T-helper 2 cell treated with Interferon-gamma antibody and Interleukin-4, amounts not matched to agents 5 μg/mL and 100 μg/mL, for 36 hours (primary cell): ENCODE measurements around the gene ZNF341.
"Not testable (repeated sequence)": the region's sequence is repeated elsewhere in the genome, so short reads cannot be mapped to it uniquely, and the experiment has no call there.

ENCODE experiments used
- DNase-seq: peaks from one replicate; pipeline ENCODE4 v3.0.0; 2021; ENCODE audit warnings: low spot score
- H3K27ac Mint-ChIP-seq: one replicate; pipeline ENCODE4 v1.8.0; 2021; ENCODE audit warnings: mild to moderate bottlenecking, mixed read lengths
- H3K27me3 Mint-ChIP-seq: one replicate; pipeline ENCODE4 v1.8.0; 2021; ENCODE audit warnings: low read depth, mixed read lengths
- H3K36me3 Mint-ChIP-seq: one replicate; pipeline ENCODE4 v1.8.0; 2021; ENCODE audit warnings: low read depth, mixed read lengths
- H3K4me1 Mint-ChIP-seq: one replicate; pipeline ENCODE4 v1.8.0; 2021; ENCODE audit warnings: low read depth, mixed read lengths
- H3K4me3 Mint-ChIP-seq: one replicate; pipeline ENCODE4 v1.8.0; 2022; ENCODE audit warnings: mild to moderate bottlenecking, moderate library complexity, mixed read lengths
- H3K9me3 Mint-ChIP-seq: one replicate; pipeline ENCODE4 v1.8.0; 2021; ENCODE audit warnings: mixed read lengths

Gene ZNF341

DNA sequence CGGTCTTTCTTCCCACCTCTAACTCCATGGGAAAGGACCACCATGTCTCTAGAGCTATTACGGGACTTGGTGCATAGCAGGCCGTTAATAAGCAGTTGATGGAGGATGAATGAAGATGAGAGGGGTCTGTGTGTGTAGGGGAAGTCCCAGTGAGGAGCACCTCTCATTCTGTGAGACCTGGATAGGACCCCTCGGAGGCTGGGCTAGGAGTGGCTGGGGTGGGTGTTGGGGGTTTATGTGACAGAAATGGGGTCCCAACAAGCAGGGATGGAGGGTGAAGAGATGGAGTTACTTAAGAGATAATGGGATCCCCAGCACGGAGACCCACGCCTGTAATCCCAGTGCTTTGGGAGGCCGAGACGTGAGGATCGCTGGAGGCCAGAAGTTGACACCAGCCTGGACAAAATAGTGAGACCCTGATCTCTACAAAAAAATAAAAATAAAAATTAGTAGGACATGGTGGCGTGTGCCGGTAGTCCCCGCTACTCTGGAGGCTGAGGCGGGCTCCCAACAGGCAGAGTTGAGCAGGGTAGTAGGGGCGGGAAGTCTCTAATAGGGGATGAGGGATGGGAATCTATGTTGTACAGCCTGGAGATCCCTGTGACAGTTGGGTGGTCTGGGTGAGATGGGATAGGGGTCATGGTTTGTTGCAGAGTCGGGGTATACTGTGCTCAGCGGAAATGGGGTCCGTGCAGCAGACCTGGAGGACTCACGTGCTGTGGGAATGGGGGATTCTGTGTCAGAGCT, 677 bp upstream of the ZNF341 start:
- no peak for DNase-seq
- peaks cover 14% of the 10 kb centered on the region for H3K36me3 Mint-ChIP-seq
- H3K4me1 Mint-ChIP-seq: peaks cover 21% of the 10 kb centered on the region
- H3K9me3 Mint-ChIP-seq: peaks cover 7% of the 10 kb centered on the region
- peak overlapping the region; percentile 96 for H3K27ac Mint-ChIP-seq
- H3K4me3 Mint-ChIP-seq: peak overlapping the region; percentile 95
- H3K27me3 Mint-ChIP-seq: no peaks in the 10 kb centered on the region

DNA sequence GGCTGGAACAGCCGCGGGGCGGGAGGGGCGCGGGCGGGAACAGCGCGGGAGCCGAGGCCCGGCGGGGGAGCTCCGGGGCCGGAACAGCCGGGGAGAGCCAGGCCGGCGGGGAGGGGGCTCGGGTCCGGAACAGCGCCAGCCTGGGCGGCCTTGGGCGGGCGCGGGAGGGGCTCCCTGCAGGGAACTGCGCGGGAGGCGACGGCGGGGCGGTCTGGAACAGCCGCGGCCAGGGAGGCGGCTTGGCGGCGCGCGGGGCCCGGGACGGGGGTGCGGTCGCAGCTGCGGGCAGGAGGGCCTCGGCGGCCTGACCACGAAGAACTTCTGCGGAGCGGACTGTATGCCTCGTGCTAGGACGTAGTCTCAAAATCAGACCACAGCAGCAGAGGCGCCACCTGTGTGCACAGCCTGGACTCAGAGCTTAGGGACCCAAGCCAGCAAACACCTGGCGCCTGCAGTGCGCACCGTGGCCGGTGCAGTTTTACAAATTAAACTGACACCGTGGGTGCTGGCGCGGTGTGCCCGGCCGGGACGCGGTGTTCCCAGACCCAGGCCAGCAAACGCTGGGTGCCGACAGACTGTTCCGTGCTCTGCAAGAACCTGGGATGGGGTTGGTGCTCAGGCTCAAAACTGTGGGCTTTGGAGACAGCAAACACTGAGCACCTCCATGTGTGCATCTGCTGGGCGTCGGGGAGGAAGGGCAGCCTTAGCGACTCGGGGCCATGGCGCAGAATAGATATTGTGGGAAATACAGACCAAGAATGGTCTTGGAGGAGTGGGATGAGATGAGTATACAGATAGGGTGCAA, 572 bp downstream of the ZNF341 start:
- peaks cover 16% of the 10 kb centered on the region for H3K9me3 Mint-ChIP-seq
- no peaks in the 10 kb centered on the region for H3K27me3 Mint-ChIP-seq
- peak overlapping the region; percentile 83 for H3K27ac Mint-ChIP-seq
- H3K4me1 Mint-ChIP-seq: peaks cover 21% of the 10 kb centered on the region
- DNase-seq: peak; percentile 86
- peak overlapping the region; percentile 92 for H3K4me3 Mint-ChIP-seq
- H3K36me3 Mint-ChIP-seq: peaks cover 21% of the 10 kb centered on the region

DNA sequence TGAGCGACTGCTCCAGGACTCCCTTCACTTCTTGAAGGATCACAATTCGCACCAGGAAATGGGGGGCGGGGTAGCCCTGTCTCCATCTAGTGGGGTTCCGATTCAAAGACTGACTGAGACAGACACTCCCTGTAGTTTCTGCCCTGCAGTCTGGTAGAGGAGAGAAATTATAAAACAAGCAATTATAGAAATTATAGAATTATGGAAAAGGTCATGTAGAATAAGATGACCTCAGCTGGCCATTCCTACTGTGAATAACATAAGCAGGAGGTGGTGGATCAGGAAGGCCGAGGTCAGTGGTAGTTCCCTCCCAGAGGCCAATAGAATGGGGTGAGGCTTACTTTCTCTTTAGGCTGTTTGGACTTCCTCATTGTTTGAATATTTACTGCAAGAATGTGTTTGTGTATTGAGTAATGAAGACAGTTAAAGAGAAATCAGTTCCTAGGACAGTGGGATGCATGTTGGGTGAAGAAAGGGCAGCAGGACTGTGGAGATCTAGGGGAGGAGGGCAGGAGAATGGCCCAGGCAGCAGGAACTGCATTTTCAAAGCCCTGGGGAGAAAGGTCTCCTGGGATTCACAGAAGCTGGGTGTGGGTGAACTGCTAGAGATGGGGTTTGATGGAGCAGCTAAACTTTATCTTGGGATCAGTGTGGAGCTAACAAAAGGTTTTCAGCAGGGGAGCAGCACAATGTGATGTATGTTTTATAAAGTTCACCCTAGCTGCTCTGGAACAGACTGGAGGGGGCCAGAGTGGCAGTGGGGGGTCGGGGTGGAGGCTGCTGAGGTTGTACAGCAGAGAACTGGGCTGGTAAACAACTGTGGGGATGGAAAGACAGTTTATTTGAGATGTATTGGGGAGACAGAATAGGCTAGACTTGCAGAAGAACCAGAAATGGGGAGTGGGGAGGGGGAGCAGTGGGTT, 2.1 kb downstream of the ZNF341 start:
- peak overlapping the region; percentile 72 for H3K27ac Mint-ChIP-seq

DNA sequence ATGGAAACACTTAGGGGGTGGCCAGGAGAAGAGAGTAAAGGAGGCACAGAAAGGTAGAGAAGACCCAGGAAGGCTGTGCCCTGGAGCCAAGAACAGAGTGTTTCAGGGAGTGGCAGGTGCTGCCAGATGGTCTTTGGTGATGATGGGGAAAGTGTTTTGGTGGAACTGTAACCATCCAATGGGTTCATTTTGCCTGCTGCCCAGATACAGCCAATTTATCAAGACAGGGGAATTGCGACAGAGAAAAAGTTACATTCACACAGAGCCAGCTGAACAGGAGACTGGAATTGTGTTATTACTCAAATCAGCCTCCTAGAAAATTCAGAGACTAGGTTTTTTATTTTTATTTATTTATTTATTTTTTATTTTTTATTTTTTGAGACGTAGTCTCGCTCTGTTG, 5.2 kb downstream of the ZNF341 start:
- Mint-ChIP-seq H3K36me3 (peaks cover 23% of the 10 kb centered on the region), H3K4me1 (peaks cover 13% of the 10 kb centered on the region), H3K27me3 (no peaks in the 10 kb centered on the region), H3K4me3 (no peak overlapping the region), H3K9me3 (peaks cover 16% of the 10 kb centered on the region), H3K27ac (no peak overlapping the region)
- DNase-seq: no peak

More for the DNA sequence above, 2.1 kb downstream of the ZNF341 start:
- Mint-ChIP-seq H3K27me3 (no peaks in the 10 kb centered on the region), H3K4me1 (peaks cover 21% of the 10 kb centered on the region), H3K4me3 (peak overlapping the region; percentile 92), H3K9me3 (peaks cover 16% of the 10 kb centered on the region), H3K36me3 (peaks cover 21% of the 10 kb centered on the region)
- no peak for DNase-seq

DNA sequence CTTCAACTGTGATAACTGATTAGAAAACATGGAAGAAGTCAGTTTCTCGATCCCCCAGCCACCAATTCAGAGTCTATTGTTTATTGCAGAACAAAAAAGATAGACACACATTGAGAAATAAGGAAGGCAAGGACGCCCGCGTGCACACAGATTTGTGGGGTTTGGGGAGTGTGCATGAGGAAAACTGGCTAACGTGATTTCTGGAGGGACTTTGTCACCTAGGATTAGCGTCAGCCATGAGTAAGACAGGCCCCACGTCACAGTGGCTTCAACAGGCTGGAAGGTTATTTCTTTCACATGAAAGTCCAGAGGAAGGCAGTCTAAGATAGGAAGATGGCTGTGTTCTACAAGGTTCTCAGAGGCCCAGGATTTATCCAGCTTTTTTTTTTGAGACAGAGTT, 7.7 kb downstream of the ZNF341 start:
- H3K9me3 Mint-ChIP-seq: peaks cover 16% of the 10 kb centered on the region
- no peaks in the 10 kb centered on the region for H3K4me1 Mint-ChIP-seq
- H3K4me3 Mint-ChIP-seq: no peak overlapping the region
- no peaks in the 10 kb centered on the region for H3K27me3 Mint-ChIP-seq
- H3K36me3 Mint-ChIP-seq: peaks cover 15% of the 10 kb centered on the region
- H3K27ac Mint-ChIP-seq: no peak overlapping the region
- DNase-seq: no peak

DNA sequence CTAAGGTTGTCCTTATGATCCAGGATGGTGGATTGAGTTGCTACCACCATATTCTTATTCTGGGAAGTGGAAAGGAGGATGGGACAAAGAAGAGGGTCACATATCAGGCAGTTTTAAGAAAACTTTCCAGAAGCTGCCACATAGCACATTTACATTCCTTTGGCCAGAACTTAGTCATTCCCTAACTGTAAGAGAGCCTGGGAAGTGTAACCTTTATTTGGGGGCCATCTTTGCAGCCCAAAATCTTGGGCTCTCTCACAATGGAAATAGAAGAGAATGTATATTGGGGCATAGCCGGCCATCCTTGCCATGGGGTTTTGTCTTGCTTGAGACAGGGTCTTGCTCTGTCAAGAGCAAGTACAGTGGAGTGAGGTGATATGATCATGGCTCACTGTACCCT, 8.4 kb downstream of the ZNF341 start:
- peaks cover 15% of the 10 kb centered on the region for H3K36me3 Mint-ChIP-seq
- no peaks in the 10 kb centered on the region for H3K27me3 Mint-ChIP-seq
- DNase-seq: no peak
- H3K9me3 Mint-ChIP-seq: peaks cover 16% of the 10 kb centered on the region
- no peak overlapping the region for H3K27ac Mint-ChIP-seq
- no peak overlapping the region for H3K4me3 Mint-ChIP-seq
- no peaks in the 10 kb centered on the region for H3K4me1 Mint-ChIP-seq

DNA sequence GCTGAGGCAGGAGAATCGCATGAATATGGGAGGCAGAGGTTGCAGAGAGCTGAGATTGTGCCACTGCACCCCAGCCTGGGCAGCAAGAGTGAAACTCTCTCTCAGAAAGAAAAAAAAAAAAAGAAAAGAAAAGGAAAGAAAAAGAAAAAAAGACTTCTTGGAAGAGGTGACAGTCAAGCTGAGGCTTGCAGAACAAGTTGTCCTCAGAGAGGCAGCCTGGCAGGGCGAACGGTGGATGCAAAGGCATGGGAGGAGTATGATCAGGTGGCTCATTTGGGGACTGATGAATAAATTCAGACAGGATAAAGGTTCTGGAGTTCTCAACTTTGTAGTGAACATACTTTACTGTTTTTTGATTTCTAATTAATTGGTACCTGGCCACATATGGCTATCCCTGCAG, 12.4 kb downstream of the ZNF341 start:
- Mint-ChIP-seq H3K9me3 (no peaks in the 10 kb centered on the region), H3K27me3 (no peaks in the 10 kb centered on the region), H3K36me3 (peaks cover 10% of the 10 kb centered on the region), H3K27ac (no peak overlapping the region), H3K4me3 (no peak overlapping the region), H3K4me1 (no peaks in the 10 kb centered on the region)
- DNase-seq: no peak

DNA sequence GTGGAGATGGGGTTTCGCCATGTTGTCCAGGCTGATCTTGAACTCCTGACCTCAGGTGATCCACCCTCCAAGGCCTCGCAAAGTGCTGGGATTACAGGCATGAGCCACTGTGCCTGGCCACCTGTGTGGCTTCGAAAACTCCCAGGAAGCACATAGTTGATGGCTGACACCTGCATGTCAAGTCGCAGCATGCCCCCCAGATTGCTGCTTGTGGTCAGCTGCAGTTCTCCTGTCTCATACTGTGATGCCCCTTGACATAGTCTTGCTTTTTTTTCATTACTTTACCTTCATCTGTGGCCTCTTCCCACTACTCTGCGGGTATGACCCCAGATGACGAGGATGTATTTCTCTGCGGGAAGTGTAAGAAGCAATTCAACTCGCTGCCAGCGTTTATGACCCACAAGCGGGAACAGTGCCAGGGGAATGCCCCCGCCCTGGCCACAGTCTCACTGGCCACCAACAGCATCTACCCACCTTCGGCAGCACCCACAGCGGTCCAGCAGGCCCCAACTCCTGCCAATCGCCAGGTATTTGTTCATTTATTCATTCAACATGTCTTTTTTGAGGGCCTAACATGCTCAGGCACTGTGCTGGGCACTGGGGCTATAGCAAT, 13.1 kb downstream of the ZNF341 start:
- Mint-ChIP-seq H3K4me1 (no peaks in the 10 kb centered on the region), H3K9me3 (no peaks in the 10 kb centered on the region), H3K4me3 (no peak overlapping the region), H3K27me3 (no peaks in the 10 kb centered on the region), H3K27ac (no peak overlapping the region), H3K36me3 (peaks cover 10% of the 10 kb centered on the region)
- no peak for DNase-seq

DNA sequence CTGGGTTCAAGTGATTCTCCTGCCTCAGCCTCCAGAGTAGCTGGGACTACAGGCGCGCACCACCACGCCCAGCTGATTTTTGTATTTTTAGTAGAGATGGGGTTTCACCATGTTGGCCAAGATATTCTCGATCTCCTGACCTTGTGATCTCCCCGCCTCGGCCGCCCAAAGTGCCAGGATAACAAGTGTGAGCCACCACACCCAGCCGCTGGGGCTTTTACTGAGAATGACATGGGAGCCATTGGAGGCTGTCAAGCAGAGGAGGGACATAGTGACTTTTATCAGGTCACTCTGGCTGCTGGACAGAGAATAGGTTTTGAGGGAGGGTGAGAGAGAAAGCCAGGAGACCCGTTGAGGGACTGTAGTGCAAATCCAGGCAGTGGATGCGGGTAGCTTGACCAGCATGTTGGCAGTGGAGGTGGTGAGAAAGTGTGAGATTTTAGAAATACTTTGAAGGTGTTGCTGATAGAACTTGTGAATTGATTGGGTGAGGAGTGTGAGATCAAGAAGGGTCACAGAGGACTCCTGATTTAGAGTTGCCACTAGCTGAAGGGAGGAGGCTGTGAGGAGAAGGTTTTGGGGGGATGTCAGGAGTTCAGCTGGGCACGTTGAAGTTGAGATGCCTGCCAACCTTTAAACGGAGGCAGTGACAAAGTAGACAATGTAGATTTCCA, 14.7 kb downstream of the ZNF341 start:
- Mint-ChIP-seq H3K9me3 (no peaks in the 10 kb centered on the region), H3K27me3 (no peaks in the 10 kb centered on the region), H3K36me3 (peaks cover 10% of the 10 kb centered on the region), H3K4me3 (no peak overlapping the region), H3K4me1 (no peaks in the 10 kb centered on the region), H3K27ac (no peak overlapping the region)
- no peak for DNase-seq

DNA sequence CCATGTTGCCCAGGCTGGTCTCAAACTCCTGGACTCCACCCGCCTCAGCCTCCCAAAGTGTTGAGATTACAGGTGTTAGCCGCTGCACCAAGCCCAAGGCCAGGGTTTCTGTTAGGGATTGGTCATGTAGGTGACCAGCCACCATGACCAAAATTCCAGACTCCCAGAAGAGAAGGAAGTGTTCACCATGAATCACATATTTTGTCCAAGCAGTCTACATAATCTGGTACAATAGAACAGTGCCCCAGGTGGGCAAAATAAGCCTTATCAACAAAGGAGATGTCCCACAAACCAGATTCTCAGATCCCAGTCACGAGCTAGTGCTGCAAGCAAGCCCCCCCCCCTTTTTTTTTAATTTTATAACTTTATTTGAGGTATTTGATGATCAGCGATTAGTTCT, 20.0 kb downstream of the ZNF341 start:
- Mint-ChIP-seq H3K9me3 (no peaks in the 10 kb centered on the region), H3K27me3 (no peaks in the 10 kb centered on the region), H3K27ac (no peak overlapping the region), H3K4me3 (no peak overlapping the region), H3K4me1 (no peaks in the 10 kb centered on the region), H3K36me3 (peaks cover 18% of the 10 kb centered on the region)
- DNase-seq: no peak

DNA sequence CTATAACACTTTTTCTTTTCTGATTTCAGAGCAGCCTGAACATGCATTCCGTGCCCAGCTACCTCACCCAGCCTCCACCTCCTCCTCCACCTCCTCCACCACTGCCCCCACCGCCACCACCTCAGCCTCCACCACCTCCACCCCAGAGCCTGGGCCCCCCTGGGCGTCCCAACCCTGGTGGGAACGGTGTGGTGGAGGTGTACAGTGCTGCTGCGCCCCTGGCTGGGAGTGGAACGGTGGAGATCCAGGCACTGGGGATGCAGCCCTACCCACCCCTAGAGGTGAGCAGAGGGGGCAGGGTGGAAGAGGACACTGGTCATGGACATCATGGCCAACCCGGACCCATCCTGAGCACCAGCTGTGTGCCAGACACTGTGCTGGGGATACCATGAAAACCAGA, 21.3 kb downstream of the ZNF341 start:
- H3K4me1 Mint-ChIP-seq: no peaks in the 10 kb centered on the region
- H3K27ac Mint-ChIP-seq: no peak overlapping the region
- H3K9me3 Mint-ChIP-seq: peaks cover 4% of the 10 kb centered on the region
- DNase-seq: no peak
- no peaks in the 10 kb centered on the region for H3K27me3 Mint-ChIP-seq
- no peak overlapping the region for H3K4me3 Mint-ChIP-seq
- peaks cover 27% of the 10 kb centered on the region for H3K36me3 Mint-ChIP-seq

DNA sequence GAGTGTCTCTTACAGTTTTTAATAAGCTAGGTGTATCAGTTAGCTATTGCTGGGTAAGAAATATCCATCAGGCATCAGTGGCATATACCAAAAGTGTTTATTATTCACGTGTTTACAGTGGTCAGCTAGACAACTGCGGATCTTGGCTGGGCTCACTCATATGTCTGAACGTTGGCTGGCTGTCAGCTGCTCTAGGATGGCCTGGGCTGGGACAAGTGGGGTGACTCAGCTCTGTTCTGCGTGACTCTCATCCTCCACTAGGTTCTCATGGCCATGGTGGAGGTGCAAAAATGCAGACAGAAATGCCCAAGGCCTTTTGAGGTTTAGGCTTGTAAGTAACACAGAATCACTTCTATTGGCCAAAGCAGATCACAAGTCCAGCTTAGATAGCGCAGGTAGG, 22.0 kb downstream of the ZNF341 start:
- H3K36me3 Mint-ChIP-seq: peaks cover 29% of the 10 kb centered on the region

DNA sequence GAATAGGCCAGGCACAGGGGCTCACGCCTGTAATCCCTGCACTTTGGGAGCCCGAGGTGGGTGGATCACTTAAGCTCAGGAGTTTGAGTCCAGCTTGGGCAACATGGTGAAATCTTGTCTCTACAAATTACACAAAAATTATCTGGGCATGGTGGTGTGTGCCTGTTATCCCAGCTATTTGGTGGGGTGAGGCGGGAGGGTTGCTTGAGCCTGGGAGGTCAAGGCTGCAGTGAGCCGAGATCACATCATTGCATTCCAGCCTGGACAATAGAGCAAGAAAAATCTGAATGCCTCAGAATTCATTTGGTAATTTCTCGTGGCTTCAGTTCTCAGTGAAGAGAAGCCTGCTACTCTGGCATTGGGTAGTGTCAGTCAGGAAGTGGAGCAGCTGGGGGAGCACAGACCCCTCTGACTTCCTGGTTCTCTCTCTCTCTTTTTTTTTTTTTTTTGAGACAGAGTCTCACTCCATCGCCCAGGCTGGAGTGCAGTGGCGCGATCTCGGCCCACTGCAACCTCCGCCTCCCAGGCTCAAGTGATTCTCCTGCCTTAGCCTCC, 24.2 kb downstream of the ZNF341 start:
- H3K27ac Mint-ChIP-seq: not testable (repeated sequence)

More for the DNA sequence above, 22.0 kb downstream of the ZNF341 start:
- no peak overlapping the region for H3K27ac Mint-ChIP-seq
- H3K9me3 Mint-ChIP-seq: peaks cover 4% of the 10 kb centered on the region
- no peak overlapping the region for H3K4me3 Mint-ChIP-seq
- H3K27me3 Mint-ChIP-seq: no peaks in the 10 kb centered on the region
- no peak for DNase-seq
- no peaks in the 10 kb centered on the region for H3K4me1 Mint-ChIP-seq

More for the DNA sequence above, 24.2 kb downstream of the ZNF341 start:
- not testable (repeated sequence) for H3K4me3 Mint-ChIP-seq, H3K27me3 Mint-ChIP-seq, DNase-seq, H3K9me3 Mint-ChIP-seq, H3K4me1 Mint-ChIP-seq
- peaks cover 31% of the 10 kb centered on the region for H3K36me3 Mint-ChIP-seq
